Left lung (tissue), 10 donors: ENCODE measurements around the gene GARIN3. TPM values are rescaled to one million over a fixed set of nuclear protein-coding genes. Genes with fewer than 3 reads are reported as not detected.
A peak's percentile ranks its signal among the peaks of the same experiment; 100 is the strongest.

ENCODE experiments used
- ATAC-seq: fragments of 200-7000 bp; cut with Tn5 transposase; one replicate; pipeline ENCODE4 v1.9.1; 2020; ENCODE audit warnings: moderate library complexity
- DNase-seq, 4 donors: peaks; one replicate each; pipeline ENCODE4 v3.0.0-alpha.2; 2013 to 2020
- H3K27ac ChIP-seq, 2 donors: fragments of 200-600 bp; sonication (generic) in 1 of 2; one replicate each; pipeline versions ENCODE4 v1.5.0 to v1.8.0; 2020 to 2021
- H3K27me3 ChIP-seq, 2 donors: fragments of 200-600 bp; sonication (generic) in 1 of 2; one replicate each; pipeline versions ENCODE4 v1.5.0 to v1.8.0; 2020 to 2021
- H3K36me3 ChIP-seq, 2 donors: fragments of 200-600 bp; sonication (generic) in 1 of 2; one replicate each; pipeline versions ENCODE4 v1.5.0 to v1.8.0; 2020 to 2021
- H3K4me1 ChIP-seq, 2 donors: fragments of 200-600 bp; one replicate each; pipeline ENCODE4 v1.8.0; 2021
- H3K4me3 ChIP-seq, 2 donors: fragments of 200-600 bp; sonication (generic) in 1 of 2; one replicate each; pipeline versions ENCODE4 v1.5.0 to v1.8.0; 2020 to 2021; ENCODE audit warnings: mild to moderate bottlenecking in 1 of 2
- H3K9me3 ChIP-seq, 2 donors: fragments of 200-600 bp; sonication (generic) in 1 of 2; one replicate each; pipeline versions ENCODE4 v1.5.0 to v1.8.0; 2020 to 2021
- intact Hi-C, 2 donors: fragments of 100-400 bp; cut with DNase I; formaldehyde crosslinking; loops; one replicate each; pipeline versions ENCODE4 v1.11.2 to v1.14.2; 2022
- polyA plus RNA-seq, 6 donors: library from polyadenylated mRNA; unstranded; fragments of 120-200 nt; gene quantifications; one replicate each; pipeline ENCODE4 v1.2.1, GENCODE V29; 2013; ENCODE audit not compliant: insufficient read length in 6 of 6
- total RNA-seq, 2 donors: library from RNA; stranded (reverse); fragmentation: NEBNext Ultra II Directional; extraction: Animal tissue kit (Norgen Biotek cat#: 25700); gene quantifications; one replicate each; pipeline ENCODE4 v1.2.1, GENCODE V29; 2021
- TF ChIP-seq, protein P1 (sequence below), 2 donors: fragments of 200-600 bp; sonication (generic) in 1 of 2; IDR thresholded peaks; one replicate each; pipeline versions ENCODE4 v1.5.0 to v1.8.0; 2021; ENCODE audit warnings: antibody characterized with exemption in 2 of 2
- donor health status: DM: no; HTN: yes; CAD: no.
- donor health status: DM: no; HTN: no; CAD: no.

The GARIN3 gene
- total and polyA plus RNA-seq, 8 donors: not detected

- Histone ChIP-seq H3K4me3 (no peak overlapping the region), H3K36me3 (no peaks in the 10 kb centered on the region), H3K27me3 (no peaks in the 10 kb centered on the region), H3K9me3 (no peaks in the 10 kb centered on the region), H3K4me1 (peaks cover 0 to 16% of the 10 kb centered on the region in 2 donors), H3K27ac (peak overlapping the region in 1 of 2 donors; percentile 14)
- ATAC-seq: peak; percentile 42
- intact Hi-C loops: no loop called here
- TF ChIP-seq, protein P1, sequence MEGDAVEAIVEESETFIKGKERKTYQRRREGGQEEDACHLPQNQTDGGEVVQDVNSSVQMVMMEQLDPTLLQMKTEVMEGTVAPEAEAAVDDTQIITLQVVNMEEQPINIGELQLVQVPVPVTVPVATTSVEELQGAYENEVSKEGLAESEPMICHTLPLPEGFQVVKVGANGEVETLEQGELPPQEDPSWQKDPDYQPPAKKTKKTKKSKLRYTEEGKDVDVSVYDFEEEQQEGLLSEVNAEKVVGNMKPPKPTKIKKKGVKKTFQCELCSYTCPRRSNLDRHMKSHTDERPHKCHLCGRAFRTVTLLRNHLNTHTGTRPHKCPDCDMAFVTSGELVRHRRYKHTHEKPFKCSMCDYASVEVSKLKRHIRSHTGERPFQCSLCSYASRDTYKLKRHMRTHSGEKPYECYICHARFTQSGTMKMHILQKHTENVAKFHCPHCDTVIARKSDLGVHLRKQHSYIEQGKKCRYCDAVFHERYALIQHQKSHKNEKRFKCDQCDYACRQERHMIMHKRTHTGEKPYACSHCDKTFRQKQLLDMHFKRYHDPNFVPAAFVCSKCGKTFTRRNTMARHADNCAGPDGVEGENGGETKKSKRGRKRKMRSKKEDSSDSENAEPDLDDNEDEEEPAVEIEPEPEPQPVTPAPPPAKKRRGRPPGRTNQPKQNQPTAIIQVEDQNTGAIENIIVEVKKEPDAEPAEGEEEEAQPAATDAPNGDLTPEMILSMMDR (IDR thresholded peaks at IDR 0.05): no peak
- DNase-seq: peak in 2 of 4 donors; percentile 77 to 89
Observed at GRCh38 chr5:157113002-157113401, 53.1 kb downstream of the GARIN3 start.

Other genes with a start within 250 kb of the GARIN3 start
- gene TIMD4, start 203.0 kb downstream of the GARIN3 start, total RNA-seq: under 1 TPM in 1 of 2 donors, not detected in 1; 0.32 TPM
- gene TIMD4, start 203.0 kb downstream of the GARIN3 start, polyA plus RNA-seq: 1 to 10 TPM in 1 of 6 donors, under 1 TPM in 4, not detected in 1; 0.25 to 1.2 (median 0.64) TPM
- gene HAVCR1, start 107.1 kb downstream of the GARIN3 start, total RNA-seq: under 1 TPM in 1 of 2 donors, not detected in 1; 0.31 TPM
- under 1 TPM; 0.21 to 0.92 (median 0.57) TPM for gene HAVCR1, start 107.1 kb downstream of the GARIN3 start, polyA plus RNA-seq
- 10 to 100 TPM; 18.8 to 50.9 TPM for gene HAVCR2, start 57.2 kb downstream of the GARIN3 start, total RNA-seq
- gene HAVCR2, start 57.2 kb downstream of the GARIN3 start, polyA plus RNA-seq: 1 to 10 TPM; 1.6 to 2.8 (median 2.3) TPM
- 10 to 100 TPM in 1 of 2 donors, 1 to 10 TPM in 1; 7.3 to 11.8 TPM for gene MED7, start 23.4 kb downstream of the GARIN3 start, total RNA-seq
- 10 to 100 TPM; 17.0 to 18.9 (median 17.8) TPM for gene MED7, start 23.4 kb downstream of the GARIN3 start, polyA plus RNA-seq
- 1 to 10 TPM; 1.8 to 8.1 TPM for gene ITK, start 14.6 kb upstream of the GARIN3 start, total RNA-seq
- 1 to 10 TPM in 3 of 6 donors, under 1 TPM in 3; 0.49 to 1.1 (median 0.85) TPM for gene ITK, start 14.6 kb upstream of the GARIN3 start, polyA plus RNA-seq
- 10 to 100 TPM; 48.7 to 63.4 TPM for gene CYFIP2, start 99.9 kb upstream of the GARIN3 start, total RNA-seq
- gene CYFIP2, start 99.9 kb upstream of the GARIN3 start, polyA plus RNA-seq: 10 to 100 TPM; 25.6 to 31.4 (median 30.8) TPM